Measurements from ENCODE around the gene KRT80.

DNA sequence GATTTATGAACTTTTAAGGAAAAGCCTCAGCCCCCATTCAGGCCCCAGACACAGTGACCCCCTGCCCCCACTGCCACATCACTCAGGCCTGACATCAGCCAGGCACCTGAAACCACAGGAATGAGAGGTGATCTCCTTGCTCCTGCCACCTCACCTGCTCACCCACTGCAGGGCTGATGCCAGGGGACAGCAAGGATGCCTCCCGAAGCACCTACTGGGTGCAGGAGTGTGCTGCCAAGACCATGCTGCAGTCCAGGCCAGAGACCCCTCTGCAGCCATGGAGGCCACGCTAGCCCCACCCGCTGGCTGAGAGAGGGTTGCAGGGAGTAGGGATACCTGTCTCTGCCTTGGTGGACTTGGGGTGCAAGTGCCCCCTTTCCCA lies 22.6 kb upstream of the KRT80 start:
- peak in 1 of 4 experiments; percentile 23 for TF ChIP-seq CTCF (IDR thresholded peaks at IDR 0.05)
- no peak for TF ChIP-seq POLR2A (IDR thresholded peaks at IDR 0.05)

Measured in uterus (tissue), 2 donors.